SK-N-SH treated with all-trans-retinoic acid at 6 μM for 48 hours (cell line): ENCODE data around the gene ZG16.
"Not testable (repeated sequence)": the region's sequence is repeated elsewhere in the genome, so short reads cannot be mapped to it uniquely, and the experiment has no call there.

Source experiments
- ATAC-seq: fragments of 200-7000 bp; cut with Tn5 transposase; 3 replicates; pipeline ENCODE4 v1.9.1; 2020; ENCODE audit warnings: mild to moderate bottlenecking, moderate library complexity
- ARNTL ChIP-seq: fragments of 450-650 bp; formaldehyde crosslinking; IDR thresholded peaks from 2 replicates; pipeline ENCODE4 v1.5.0; 2020; ENCODE audit warnings: low read depth, mild to moderate bottlenecking, moderate library complexity, borderline replicate concordance
- BACH2 ChIP-seq: fragments of 250-450 bp; sonication (Bioruptor Pico); IDR thresholded peaks from 2 replicates; pipeline ENCODE4 v1.9.0; 2021; ENCODE audit warnings: mild to moderate bottlenecking, borderline replicate concordance
- CSDC2 ChIP-seq: fragments of 250-450 bp; sonication (Bioruptor Pico); IDR thresholded peaks from 2 replicates; pipeline ENCODE4 v1.5.0; 2020; ENCODE audit warnings: mild to moderate bottlenecking, moderate library complexity
- ESRRG ChIP-seq: fragments of 250-450 bp; sonication (Bioruptor Pico); IDR thresholded peaks from 2 replicates; pipeline ENCODE4 v1.6.1; 2021; ENCODE audit warnings: mild to moderate bottlenecking
- GLIS3 ChIP-seq: fragments of 250-450 bp; sonication (Bioruptor Pico); IDR thresholded peaks from 2 replicates; pipeline ENCODE4 v1.5.0; 2020; ENCODE audit warnings: mild to moderate bottlenecking, moderate library complexity
- ISL1 ChIP-seq: fragments of 250-450 bp; sonication (Bioruptor Pico); IDR thresholded peaks from 2 replicates; pipeline ENCODE4 v2.1.2; 2022; ENCODE audit warnings: mild to moderate bottlenecking, moderate library complexity
- OSR1 ChIP-seq: fragments of 250-450 bp; sonication (Bioruptor Pico); IDR thresholded peaks from 2 replicates; pipeline ENCODE4 v1.8.0; 2022; ENCODE audit warnings: moderate library complexity, mild to moderate bottlenecking, inconsistent platforms
- PPARA ChIP-seq: fragments of 250-450 bp; sonication (Bioruptor Pico); IDR thresholded peaks from 2 replicates; pipeline ENCODE4 v1.5.0; 2020; ENCODE audit warnings: mild to moderate bottlenecking, borderline replicate concordance
- RARB ChIP-seq: fragments of 250-450 bp; sonication (Bioruptor Pico); IDR thresholded peaks from 2 replicates; pipeline ENCODE4 v1.8.0; 2021; ENCODE audit warnings: mild to moderate bottlenecking, moderate library complexity
- SNAI2 ChIP-seq: fragments of 250-450 bp; sonication (Bioruptor Pico); IDR thresholded peaks from 2 replicates; pipeline ENCODE4 v1.5.0; 2020; ENCODE audit warnings: mild to moderate bottlenecking, moderate library complexity
- TCF4 ChIP-seq: fragments of 250-450 bp; sonication (Bioruptor Pico); IDR thresholded peaks from 2 replicates; pipeline ENCODE4 v1.8.0; 2021; ENCODE audit warnings: mild to moderate bottlenecking, moderate library complexity, borderline replicate concordance
- TOX ChIP-seq: fragments of 250-450 bp; sonication (Bioruptor Pico); IDR thresholded peaks from 2 replicates; pipeline ENCODE4 v1.8.0; 2021; ENCODE audit warnings: mild to moderate bottlenecking, moderate library complexity, borderline replicate concordance
- ZFP3 ChIP-seq: fragments of 250-450 bp; sonication (Bioruptor Pico); IDR thresholded peaks from 2 replicates; pipeline ENCODE4 v1.5.0; 2020; ENCODE audit warnings: mild to moderate bottlenecking, moderate library complexity
- ZFP30 ChIP-seq: fragments of 450-650 bp; formaldehyde crosslinking; IDR thresholded peaks from 2 replicates; pipeline ENCODE4 v1.5.0; 2022; ENCODE audit warnings: mild to moderate bottlenecking, moderate library complexity
- ZNF565 ChIP-seq: fragments of 450-650 bp; formaldehyde crosslinking; conservative IDR thresholded peaks from 2 replicates; pipeline ENCODE4 v1.5.0; 2020; ENCODE audit warnings: low read depth, mild to moderate bottlenecking, moderate library complexity
- ZNF70 ChIP-seq: fragments of 450-650 bp; formaldehyde crosslinking; IDR thresholded peaks from 2 replicates; pipeline ENCODE4 v1.5.0; 2020; ENCODE audit warnings: mild to moderate bottlenecking, moderate library complexity
- ZNF8 ChIP-seq: fragments of 450-650 bp; formaldehyde crosslinking; IDR thresholded peaks from 2 replicates; pipeline ENCODE4 v1.5.0; 2020; ENCODE audit warnings: mild to moderate bottlenecking, moderate library complexity
- TF ChIP-seq, protein P1 (sequence below): fragments of 250-450 bp; sonication (Bioruptor Pico); IDR thresholded peaks from 2 replicates; pipeline ENCODE4 v1.8.0; 2021; ENCODE audit warnings: low read depth, mild to moderate bottlenecking, moderate library complexity, borderline replicate concordance
- TF ChIP-seq, protein P2 (sequence below): fragments of 250-450 bp; sonication (Bioruptor Pico); IDR thresholded peaks from 2 replicates; pipeline ENCODE4 v1.5.0; 2020; ENCODE audit warnings: mild to moderate bottlenecking, moderate library complexity
- TF ChIP-seq, protein P3 (sequence below): fragments of 250-450 bp; sonication (Bioruptor Pico); IDR thresholded peaks from 2 replicates; pipeline ENCODE4 v1.5.1; 2021; ENCODE audit warnings: mild to moderate bottlenecking, moderate library complexity

Gene ZG16

DNA sequence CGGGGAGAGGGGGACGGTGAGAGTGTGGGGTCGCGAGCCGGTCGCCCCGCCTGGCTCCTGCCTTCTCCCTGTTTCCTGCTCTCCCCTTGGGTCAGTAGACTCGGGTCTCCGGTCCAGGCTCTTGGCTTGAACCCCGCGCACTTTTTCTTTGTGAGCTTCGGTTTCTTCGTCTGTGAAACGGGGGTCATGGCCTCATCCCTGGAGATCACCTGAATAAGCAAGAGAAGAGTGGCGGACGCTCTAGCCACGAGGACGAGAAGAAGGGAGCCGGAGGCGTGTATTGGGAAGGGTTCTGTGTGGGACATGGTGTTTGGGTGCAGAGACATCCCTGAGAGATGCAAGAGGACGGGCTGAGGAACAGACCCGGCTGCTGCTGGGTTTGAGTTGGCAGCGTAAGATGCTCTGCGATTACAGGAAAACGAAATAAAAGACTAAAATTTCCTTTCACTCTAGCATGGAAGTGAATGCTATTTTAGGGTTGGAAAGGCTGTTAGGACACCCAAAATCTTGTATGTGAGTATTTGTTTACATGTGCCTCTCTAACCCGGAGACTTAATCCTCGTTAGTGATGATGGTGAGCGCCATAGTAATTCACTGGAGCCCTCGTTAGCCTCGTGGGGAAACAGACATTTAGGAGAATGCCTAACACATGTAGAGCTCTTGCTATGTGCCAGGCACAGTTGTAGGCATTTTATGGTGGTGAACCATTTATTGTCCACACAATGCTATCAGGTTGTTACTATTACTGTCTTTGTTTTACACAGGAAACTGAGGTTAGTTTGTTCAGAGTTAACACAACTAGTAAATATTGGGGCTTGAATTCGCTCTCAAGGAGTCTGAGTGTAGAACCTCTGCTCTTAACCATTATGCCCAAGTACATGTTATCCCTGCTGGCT lies 13.1 kb downstream of the ZG16 start (continued):
- TF ChIP-seq, protein P1, sequence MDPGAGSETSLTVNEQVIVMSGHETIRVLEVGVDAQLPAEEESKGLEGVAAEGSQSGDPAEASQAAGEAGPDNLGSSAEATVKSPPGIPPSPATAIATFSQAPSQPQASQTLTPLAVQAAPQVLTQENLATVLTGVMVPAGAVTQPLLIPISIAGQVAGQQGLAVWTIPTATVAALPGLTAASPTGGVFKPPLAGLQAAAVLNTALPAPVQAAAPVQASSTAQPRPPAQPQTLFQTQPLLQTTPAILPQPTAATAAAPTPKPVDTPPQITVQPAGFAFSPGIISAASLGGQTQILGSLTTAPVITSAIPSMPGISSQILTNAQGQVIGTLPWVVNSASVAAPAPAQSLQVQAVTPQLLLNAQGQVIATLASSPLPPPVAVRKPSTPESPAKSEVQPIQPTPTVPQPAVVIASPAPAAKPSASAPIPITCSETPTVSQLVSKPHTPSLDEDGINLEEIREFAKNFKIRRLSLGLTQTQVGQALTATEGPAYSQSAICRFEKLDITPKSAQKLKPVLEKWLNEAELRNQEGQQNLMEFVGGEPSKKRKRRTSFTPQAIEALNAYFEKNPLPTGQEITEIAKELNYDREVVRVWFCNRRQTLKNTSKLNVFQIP (CRISPR knock-in tag) = no peak
- TF ChIP-seq ZFP30 (CRISPR knock-in tag) (no peak), ISL1 (CRISPR knock-in tag) (no peak), ZNF565 (no peak)

DNA sequence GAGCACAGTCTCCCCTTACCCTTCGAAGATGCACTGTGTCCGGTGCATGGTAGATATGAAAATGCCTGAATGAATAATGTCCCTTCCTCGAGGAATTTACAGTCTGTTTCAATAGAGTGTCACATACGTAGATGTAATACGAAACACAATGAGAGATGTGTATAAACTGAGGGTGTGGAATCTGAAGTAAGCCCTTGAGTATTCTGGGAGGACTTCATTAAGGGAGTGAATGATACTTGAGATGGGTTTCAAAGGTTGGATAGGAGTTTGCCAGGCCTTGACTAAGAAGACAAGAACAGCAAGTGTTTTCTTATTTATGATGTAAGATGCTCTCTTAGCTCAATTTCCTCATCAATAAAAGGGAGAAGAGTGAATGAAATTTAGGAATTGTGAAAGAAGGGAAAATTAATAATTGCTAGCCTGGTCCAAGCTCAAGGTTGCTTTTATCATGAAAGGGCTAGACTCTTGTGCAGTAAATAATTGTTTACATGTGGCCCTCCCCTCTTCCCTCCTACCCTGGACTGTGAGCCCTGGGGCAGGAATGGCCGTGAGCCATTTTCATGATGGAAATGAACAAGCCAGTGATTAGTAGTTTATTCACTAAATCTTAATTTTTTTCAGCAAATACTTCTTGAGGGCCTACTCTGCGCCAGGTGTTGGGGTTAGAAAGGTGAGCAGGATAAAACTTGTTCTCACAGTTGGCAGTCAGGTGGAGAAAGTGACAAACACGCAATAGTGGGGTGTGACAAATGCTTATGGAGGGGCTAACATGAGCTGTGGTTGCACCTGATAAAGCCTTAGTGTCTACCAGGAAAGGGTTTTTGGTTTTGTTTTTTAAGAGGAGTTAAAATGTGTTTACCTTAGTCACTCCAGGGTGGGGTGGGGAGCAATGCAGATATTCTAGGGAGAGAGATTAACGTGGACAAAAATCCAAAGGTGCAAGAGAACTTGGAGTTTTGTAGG lies 14.1 kb downstream of the ZG16 start:
- peak; percentile 97 for TF ChIP-seq ZFP3 (CRISPR knock-in tag)
- TF ChIP-seq SNAI2 (CRISPR knock-in tag) = no peak
- no peak for TF ChIP-seq ZNF565
- no peak for ATAC-seq

DNA sequence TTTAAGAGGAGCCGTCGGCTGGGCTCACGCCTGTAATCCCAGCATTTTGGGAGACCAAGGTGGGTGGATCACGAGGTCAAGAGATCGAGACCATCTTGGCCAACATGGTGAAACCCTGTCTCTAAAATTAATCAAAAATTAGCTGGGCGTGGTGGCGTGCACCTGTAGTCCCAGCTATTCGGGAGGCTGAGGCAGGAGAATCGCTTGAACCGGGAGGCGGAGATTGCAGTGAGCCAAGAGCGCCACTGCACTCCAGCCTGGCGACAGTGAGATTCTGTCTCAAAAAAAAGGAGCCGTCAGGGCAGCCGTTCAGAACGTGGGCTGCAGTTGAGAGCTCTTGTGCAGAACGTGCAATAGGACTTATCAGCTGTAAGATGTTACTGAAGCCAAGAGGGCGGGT lies 15.1 kb downstream of the ZG16 start:
- not testable (repeated sequence) for ATAC-seq

DNA sequence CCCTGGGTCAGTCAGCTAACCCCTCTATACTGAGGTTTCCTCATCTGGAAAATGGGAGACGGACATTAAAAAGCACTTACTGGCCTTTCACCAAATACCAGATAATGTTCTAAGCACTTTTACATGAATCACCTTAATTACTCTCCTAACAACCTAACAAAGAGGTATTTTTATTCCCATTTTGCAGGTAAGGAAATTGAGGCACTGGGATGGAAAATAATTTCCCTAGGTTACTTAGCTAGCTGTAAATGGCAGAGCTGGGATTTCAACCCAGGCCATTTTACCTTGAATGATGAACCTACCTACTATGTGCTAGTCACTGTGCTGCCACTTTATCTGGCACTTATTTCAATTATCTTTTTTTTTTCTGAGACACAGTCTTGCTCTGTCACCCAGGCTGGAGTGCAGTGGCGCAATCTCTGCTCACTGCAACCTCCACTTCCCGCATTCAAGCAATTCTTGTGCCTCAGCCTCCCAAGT lies 16.2 kb downstream of the ZG16 start:
- no peak for ATAC-seq
- TF ChIP-seq, protein P2, sequence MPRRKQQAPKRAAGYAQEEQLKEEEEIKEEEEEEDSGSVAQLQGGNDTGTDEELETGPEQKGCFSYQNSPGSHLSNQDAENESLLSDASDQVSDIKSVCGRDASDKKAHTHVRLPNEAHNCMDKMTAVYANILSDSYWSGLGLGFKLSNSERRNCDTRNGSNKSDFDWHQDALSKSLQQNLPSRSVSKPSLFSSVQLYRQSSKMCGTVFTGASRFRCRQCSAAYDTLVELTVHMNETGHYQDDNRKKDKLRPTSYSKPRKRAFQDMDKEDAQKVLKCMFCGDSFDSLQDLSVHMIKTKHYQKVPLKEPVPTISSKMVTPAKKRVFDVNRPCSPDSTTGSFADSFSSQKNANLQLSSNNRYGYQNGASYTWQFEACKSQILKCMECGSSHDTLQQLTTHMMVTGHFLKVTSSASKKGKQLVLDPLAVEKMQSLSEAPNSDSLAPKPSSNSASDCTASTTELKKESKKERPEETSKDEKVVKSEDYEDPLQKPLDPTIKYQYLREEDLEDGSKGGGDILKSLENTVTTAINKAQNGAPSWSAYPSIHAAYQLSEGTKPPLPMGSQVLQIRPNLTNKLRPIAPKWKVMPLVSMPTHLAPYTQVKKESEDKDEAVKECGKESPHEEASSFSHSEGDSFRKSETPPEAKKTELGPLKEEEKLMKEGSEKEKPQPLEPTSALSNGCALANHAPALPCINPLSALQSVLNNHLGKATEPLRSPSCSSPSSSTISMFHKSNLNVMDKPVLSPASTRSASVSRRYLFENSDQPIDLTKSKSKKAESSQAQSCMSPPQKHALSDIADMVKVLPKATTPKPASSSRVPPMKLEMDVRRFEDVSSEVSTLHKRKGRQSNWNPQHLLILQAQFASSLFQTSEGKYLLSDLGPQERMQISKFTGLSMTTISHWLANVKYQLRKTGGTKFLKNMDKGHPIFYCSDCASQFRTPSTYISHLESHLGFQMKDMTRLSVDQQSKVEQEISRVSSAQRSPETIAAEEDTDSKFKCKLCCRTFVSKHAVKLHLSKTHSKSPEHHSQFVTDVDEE = no peak
- TF ChIP-seq PPARA (no peak), ISL1 (CRISPR knock-in tag) (no peak), TOX (CRISPR knock-in tag) (no peak), ESRRG (no peak)
- TF ChIP-seq, all 23 proteins: peak for 0

DNA sequence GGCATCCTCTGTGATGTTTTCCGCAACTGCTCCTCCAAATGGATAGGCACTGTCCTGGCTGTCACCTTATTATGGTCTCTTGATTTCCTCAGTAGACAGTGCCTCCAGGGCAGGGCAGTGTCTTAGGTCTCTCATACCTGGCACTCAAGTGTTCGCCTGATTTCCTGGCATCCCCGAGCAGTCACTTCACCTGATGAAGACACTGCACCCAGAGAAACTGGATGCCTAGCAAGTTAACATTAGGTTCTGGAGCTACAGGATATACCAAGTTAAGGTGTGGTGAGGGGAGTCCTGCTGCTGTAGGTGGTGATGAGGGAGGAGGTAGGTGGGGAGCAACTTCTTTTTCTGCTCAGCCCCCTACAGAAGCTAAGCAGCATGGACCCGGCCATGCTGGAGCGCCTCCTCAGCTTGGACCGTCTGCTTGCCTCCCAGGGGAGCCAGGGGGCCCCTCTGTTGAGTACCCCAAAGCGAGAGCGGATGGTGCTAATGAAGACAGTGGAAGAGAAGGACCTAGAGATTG lies 24.4 kb downstream of the ZG16 start:
- no peak for ATAC-seq
- TF ChIP-seq ZNF565 (no peak), ZFP30 (CRISPR knock-in tag) (no peak), ZNF8 (CRISPR knock-in tag) (no peak), ARNTL (CRISPR knock-in tag) (no peak), SNAI2 (CRISPR knock-in tag) (no peak), BACH2 (no peak), TCF4 (CRISPR knock-in tag) (no peak), ZFP3 (CRISPR knock-in tag) (no peak), ESRRG (no peak), RARB (CRISPR knock-in tag) (no peak), OSR1 (CRISPR knock-in tag) (no peak), TOX (CRISPR knock-in tag) (no peak), CSDC2 (CRISPR knock-in tag) (no peak), PPARA (no peak), ZNF70 (CRISPR knock-in tag) (no peak), GLIS3 (no peak)
- TF ChIP-seq, protein P1 (CRISPR knock-in tag) = no peak
- TF ChIP-seq, protein P2 = no peak
- TF ChIP-seq, protein P3, sequence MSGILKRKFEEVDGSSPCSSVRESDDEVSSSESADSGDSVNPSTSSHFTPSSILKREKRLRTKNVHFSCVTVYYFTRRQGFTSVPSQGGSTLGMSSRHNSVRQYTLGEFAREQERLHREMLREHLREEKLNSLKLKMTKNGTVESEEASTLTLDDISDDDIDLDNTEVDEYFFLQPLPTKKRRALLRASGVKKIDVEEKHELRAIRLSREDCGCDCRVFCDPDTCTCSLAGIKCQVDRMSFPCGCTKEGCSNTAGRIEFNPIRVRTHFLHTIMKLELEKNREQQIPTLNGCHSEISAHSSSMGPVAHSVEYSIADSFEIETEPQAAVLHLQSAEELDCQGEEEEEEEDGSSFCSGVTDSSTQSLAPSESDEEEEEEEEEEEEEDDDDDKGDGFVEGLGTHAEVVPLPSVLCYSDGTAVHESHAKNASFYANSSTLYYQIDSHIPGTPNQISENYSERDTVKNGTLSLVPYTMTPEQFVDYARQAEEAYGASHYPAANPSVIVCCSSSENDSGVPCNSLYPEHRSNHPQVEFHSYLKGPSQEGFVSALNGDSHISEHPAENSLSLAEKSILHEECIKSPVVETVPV = no peak
